HG02610 (cell line): ENCODE data around the gene VGLL3.
"Not testable (repeated sequence)": the region's sequence is repeated elsewhere in the genome, so short reads cannot be mapped to it uniquely, and the experiment has no call there.

Experiments used
- ATAC-seq: cut with Tn5 transposase; IDR thresholded peaks from one replicate; pipeline ENCODE4 v1.9.1; 2021; ENCODE audit warnings: mild to moderate bottlenecking, moderate library complexity; ENCODE audit not compliant: unreplicated experiment

Gene VGLL3

GRCh38 chr3:86990012-86990733 is 776 bp downstream of the VGLL3 start:
- peak; percentile 16 for ATAC-seq

GRCh38 chr3:86989611-86990010 is 1.3 kb downstream of the VGLL3 start:
- ATAC-seq, result no peak

GRCh38 chr3:86989006-86989405 is 1.9 kb downstream of the VGLL3 start:
- ATAC-seq, result no peak

GRCh38 chr3:86988235-86988634 is 2.7 kb downstream of the VGLL3 start:
- no peak for ATAC-seq

DNA sequence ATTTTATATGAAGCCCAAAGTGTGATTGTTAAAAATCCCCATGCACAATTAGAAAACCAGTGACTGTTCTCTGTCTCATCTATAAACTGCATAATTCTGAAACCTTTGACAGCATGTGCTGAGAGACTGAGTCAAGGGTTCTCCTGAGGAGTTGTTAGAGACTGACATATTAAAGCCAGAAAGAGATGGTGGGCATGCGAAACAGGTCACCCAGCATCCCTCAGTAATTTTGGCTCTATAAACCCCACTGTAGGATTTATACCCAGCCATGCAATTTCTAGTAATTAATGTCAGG is 3.6 kb downstream of the VGLL3 start:
- ATAC-seq, result no peak

- ATAC-seq, result no peak
Measured at GRCh38 chr3:86986671-86987420, 4.1 kb downstream of the VGLL3 start.

GRCh38 chr3:86985181-86985826 is 5.6 kb downstream of the VGLL3 start:
- no peak for ATAC-seq

GRCh38 chr3:86984271-86984670 is 6.7 kb downstream of the VGLL3 start:
- ATAC-seq, result no peak

- ATAC-seq, result no peak
Measured at GRCh38 chr3:86982883-86983282, 8.1 kb downstream of the VGLL3 start.

DNA sequence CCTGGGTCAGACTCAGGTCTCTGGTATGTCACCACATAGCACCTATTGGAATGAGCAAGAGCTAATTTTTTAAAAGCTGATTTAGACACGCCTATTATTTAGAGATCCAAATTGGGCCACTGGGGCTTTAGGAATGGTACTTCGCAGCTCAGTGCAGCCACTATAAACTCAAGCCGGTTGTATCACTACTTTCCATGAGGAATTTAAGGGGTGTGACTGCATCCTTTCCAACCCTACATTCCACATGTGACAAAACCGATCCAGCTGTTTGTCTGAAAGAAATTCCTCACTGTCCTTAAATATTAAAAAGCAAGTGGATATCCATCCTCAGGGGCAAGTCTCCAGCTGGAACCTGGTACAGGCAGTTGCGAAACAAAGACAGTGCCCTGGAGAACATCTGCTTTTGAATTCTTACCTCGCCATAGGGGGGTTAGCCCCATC is 12.8 kb downstream of the VGLL3 start:
- ATAC-seq, result no peak

DNA sequence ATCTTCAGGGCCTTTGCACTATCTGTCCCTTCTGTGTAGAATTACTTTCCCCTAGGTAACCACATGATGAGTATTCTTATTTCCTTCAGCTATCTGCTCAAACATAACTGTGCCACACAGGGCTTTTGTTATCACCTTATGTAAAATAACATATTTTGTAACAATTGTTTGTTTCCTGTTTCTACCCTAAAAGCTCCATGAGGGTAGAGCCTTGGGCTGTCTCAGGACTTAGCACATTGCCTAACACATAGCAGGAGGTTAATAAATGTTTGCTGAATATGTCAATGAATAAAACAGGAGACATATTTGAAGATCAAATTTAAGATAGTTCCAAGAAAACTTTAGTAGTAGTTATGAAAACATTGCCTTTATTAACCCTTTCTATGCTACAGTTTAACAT is 14.7 kb downstream of the VGLL3 start:
- ATAC-seq, result no peak

- ATAC-seq, result not testable (repeated sequence)
Measured at GRCh38 chr3:86974177-86974576, 16.8 kb downstream of the VGLL3 start.

DNA sequence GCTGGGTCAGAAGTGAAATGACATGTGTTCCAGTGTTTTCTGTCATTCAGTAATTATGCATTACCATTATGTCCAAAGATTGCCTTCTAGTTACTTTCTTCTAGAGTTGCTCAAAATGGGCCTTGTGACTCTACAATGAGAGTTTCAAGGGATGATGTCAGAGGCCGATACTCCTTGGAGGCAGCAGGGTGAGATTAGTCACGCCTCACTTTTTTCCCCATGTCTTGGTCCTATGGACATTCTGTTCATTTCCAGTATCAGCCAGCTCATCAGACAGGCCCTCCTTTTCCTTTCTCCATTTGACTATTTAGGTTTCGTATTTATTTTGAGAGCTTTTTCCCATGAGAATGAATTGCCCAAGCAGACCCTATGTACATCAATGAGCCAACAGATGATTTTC is 17.5 kb downstream of the VGLL3 start:
- no peak for ATAC-seq

DNA sequence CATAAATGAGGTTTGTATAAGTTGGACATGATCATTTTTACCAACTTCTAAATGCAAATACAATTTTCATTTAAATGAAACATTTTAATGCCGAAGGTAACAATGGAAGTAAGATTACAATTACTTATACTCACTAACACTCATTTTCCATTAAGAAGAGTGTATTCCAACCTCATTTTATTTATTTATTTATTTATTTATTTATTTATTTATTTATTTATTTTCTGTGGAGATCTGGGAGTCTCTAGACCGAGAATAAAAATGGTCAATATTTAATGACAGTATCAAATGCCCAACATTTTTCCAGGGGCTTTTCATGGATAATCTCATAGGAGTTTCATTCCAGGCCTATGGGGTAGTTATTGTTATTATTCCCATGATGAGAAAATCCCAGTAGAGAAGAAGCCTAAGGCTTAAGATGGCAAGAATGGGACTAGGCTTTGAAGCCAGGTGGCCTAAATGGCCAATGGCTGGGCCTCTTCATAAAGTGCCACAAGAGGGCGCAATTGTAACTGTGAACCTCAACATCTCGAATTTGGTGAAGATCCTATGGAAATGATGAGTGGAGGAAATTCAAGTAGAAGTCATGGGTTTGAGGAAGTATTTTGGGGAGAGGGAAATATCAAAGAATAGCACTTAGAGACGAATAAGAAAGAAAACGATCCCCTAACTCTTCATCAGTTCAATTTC is 21.3 kb downstream of the VGLL3 start:
- ATAC-seq, result no peak

- no peak for ATAC-seq
Measured at GRCh38 chr3:86968244-86968932, 22.6 kb downstream of the VGLL3 start.

DNA sequence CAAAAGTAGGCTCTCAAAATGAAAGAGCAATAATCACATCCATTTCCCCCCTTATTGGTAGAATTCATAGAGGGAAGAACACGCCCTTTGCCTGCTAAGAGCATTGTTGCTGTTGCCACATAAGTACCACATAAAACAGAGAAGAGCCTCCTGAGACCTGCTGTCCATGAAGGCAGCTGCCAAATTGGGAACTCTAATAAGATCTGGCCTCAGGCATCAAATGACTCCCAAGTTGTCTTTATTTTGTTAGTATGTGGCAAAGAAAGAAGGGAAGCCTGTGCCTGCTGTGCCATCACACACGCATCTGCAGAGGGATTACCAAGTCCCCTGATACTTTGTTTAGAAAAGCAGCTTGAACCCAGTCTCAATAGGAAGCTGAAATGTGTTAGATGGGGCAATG is 23.9 kb downstream of the VGLL3 start:
- no peak for ATAC-seq

GRCh38 chr3:86965166-86965565 is 25.8 kb downstream of the VGLL3 start:
- ATAC-seq, result no peak

GRCh38 chr3:86963611-86964010 is 27.3 kb downstream of the VGLL3 start:
- ATAC-seq, result no peak

- ATAC-seq, result no peak
Measured at GRCh38 chr3:86961297-86961696, 29.7 kb downstream of the VGLL3 start.

DNA sequence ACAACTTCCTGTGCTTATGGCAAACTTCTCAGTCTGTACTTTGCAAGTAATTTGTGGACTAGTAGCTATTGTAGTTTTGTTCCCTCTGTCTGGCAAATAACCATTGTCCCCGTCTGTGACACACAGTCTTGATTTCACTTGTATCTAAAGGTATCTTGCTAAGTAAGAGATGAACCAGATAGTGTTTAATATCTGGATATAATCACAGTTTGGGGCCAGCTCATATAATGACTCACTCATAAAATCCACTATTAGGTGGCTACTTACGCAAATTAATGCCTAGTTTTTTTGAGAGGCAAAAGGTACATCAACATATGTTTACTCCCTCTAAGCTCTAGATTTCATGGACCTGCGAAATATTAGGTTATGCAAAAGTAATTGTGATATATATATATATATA is 30.4 kb downstream of the VGLL3 start:
- no peak for ATAC-seq

DNA sequence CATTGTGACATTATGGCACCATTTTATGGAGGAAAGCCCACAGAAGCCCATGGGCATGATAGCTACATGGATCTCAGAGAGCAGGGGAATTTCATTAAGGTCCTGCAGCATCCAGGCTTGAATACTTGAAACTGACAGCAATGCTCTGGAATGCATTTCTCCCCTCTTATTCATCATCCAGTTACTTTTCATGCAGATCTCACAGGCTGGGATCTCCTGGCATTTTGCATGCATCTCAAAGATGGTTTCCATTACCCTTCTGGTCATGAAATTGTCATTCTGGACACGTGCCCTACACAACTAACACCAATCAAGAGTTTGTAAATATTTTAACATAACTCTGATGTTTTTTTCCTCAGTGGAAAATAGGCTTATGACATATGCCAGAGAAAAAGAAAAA is 32.4 kb downstream of the VGLL3 start:
- no peak for ATAC-seq
